ENCODE results near the gene EMID1.

- TF ChIP-seq CTCF (IDR thresholded peaks at IDR 0.05; ENCODE audit: poor library complexity) (no peak), EZH2 (IDR thresholded peaks at IDR 0.05; ENCODE audit: borderline replicate concordance) (no peak)
Observed at GRCh38 chr22:29166180-29166579, 39.5 kb upstream of the EMID1 start.

Data from hepatocyte (in vitro differentiated cells).